H1 (cell line): ENCODE results near the gene CACNG8. TPM values are rescaled to one million over a fixed set of nuclear protein-coding genes. Genes with fewer than 3 reads are reported as not detected.

ENCODE experiments used
- BACH1 ChIP-seq: IDR thresholded peaks from 2 replicates; pipeline ENCODE4 v1.6.1; 2012; ENCODE audit warnings: low read length, improper control_type of control experiment
- BCL11A ChIP-seq, 2 experiments: IDR thresholded peaks; one replicate each; pipeline ENCODE4 v1.6.1; 2011; ENCODE audit warnings: low read depth in 2 of 2, low read length in 2 of 2, mild to moderate bottlenecking in 2 of 2
- CHD7 ChIP-seq: fragments of 300-600 bp; sonication (generic); IDR thresholded peaks from 2 replicates; pipeline ENCODE4 v1.7.1; 2012; ENCODE audit warnings: low read length, moderate library complexity, mild to moderate bottlenecking, inconsistent platforms; ENCODE audit not compliant: insufficient replicate concordance
- EZH2 ChIP-seq: fragments of 200-600 bp; sonication (generic); IDR thresholded peaks from 2 replicates; pipeline ENCODE4 v1.7.1; 2012; ENCODE audit warnings: low read depth, mild to moderate bottlenecking, moderate library complexity, low read length, inconsistent platforms; ENCODE audit not compliant: severe bottlenecking
- FOSL1 ChIP-seq: IDR thresholded peaks from 2 replicates; pipeline ENCODE4 v1.6.1; 2011; ENCODE audit warnings: mild to moderate bottlenecking, low read depth, low read length, moderate library complexity; ENCODE audit not compliant: insufficient read depth
- PHF8 ChIP-seq: fragments of 200-600 bp; sonication (generic); conservative IDR thresholded peaks from 2 replicates; pipeline ENCODE4 v1.7.1; 2012; ENCODE audit warnings: low read depth, mild to moderate bottlenecking, inconsistent platforms, low read length, moderate library complexity
- RNF2 ChIP-seq: fragments of 200-900, 300-1000 bp; sonication (generic); IDR thresholded peaks from 2 replicates; pipeline ENCODE4 v1.7.1; 2016; ENCODE audit warnings: borderline replicate concordance, low read depth, mild to moderate bottlenecking, antibody characterized with exemption, low read length; ENCODE audit not compliant: poor library complexity, severe bottlenecking; ENCODE audit errors: missing control alignments
- SIN3A ChIP-seq, 2 experiments: IDR thresholded peaks in 1 of 2; conservative IDR thresholded peaks in 1 of 2; 2 replicates each; pipeline ENCODE4 v1.6.1; 2011 to 2012; ENCODE audit warnings: low read length in 2 of 2, improper control_type of control experiment in 1 of 2, low read depth in 1 of 2, mild to moderate bottlenecking in 1 of 2
- polyA plus RNA-seq, 7 experiments: library from polyadenylated mRNA; depleted of rRNA in 3 of 7; stranded (reverse) in 5 of 7; unstranded in 2 of 7; fragments of >200 nt in 5 of 7; fragments of 200-250 nt in 2 of 7; gene quantifications; 1 replicate in 5 of 7; 2 replicates in 1 of 7; 4 replicates in 1 of 7; pipeline versions ENCODE4 v1.2.1 to v1.2.3, GENCODE V29; 2011 to 2013; ENCODE audit warnings: missing spikeins in 2 of 7, mixed read lengths in 2 of 7
- total RNA-seq: library from RNA; stranded (reverse); fragmentation: NEBNext Ultra II Directional; extraction: Animal tissue kit (Norgen Biotek cat#: 25700); gene quantifications from 2 replicates; pipeline ENCODE4 v1.2.1, GENCODE V29; 2021
- TF ChIP-seq, protein P1 (sequence below): IDR thresholded peaks from 2 replicates; pipeline ENCODE4 v1.6.1; 2012; ENCODE audit warnings: low read length, inconsistent platforms

The CACNG8 gene
- total and polyA plus RNA-seq, 2 of the 8 experiments (the other 6 are each of a cell fraction or from before 2014, with no cell fraction given): 0.41 to 4.5 TPM

DNA sequence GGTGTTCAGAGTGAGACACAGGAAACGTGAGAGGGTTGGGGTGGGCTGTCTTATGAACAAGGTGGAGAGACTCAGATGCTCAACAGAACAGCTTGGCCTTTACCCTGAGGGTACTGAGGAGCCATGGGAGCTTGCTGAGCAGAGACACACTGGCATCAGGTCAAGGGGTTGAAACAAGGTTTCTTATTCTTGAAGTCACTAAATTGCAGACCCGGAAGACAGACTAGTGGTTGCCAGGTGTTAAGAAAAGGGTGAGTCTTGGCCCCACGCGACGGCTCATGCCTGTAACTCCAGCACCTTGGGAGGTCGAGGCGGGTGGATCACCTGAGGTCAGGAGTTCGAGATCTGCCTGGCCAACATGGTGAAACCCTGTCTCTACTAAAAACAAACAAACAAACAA is 51.1 kb downstream of the CACNG8 start (continued):
- TF ChIP-seq CHD7: no peak
- TF ChIP-seq SIN3A (conservative IDR thresholded peaks at IDR 0.05 in 1 of 2, IDR thresholded peaks at IDR 0.05 in 1 of 2; ENCODE audit: low read depth in 1 of 2, low read length in 2 of 2): no peak
- TF ChIP-seq PHF8: no peak
- TF ChIP-seq, protein P1, sequence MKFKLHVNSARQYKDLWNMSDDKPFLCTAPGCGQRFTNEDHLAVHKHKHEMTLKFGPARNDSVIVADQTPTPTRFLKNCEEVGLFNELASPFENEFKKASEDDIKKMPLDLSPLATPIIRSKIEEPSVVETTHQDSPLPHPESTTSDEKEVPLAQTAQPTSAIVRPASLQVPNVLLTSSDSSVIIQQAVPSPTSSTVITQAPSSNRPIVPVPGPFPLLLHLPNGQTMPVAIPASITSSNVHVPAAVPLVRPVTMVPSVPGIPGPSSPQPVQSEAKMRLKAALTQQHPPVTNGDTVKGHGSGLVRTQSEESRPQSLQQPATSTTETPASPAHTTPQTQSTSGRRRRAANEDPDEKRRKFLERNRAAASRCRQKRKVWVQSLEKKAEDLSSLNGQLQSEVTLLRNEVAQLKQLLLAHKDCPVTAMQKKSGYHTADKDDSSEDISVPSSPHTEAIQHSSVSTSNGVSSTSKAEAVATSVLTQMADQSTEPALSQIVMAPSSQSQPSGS: no peak
- TF ChIP-seq BCL11A (IDR thresholded peaks at IDR 0.05; ENCODE audit: low read depth in 2 of 2, low read length in 2 of 2): no peak
- no peak for TF ChIP-seq EZH2
- no peak for TF ChIP-seq RNF2
- TF ChIP-seq BACH1: no peak
- no peak for TF ChIP-seq FOSL1
